Right lobe of liver (tissue), 4 donors: ENCODE measurements around the gene STAP2.

Source experiments
- CTCF ChIP-seq, 4 donors: fragments of 200-600 bp in 3 of 4; fragments of 450-650 bp in 1 of 4; IDR thresholded peaks; one replicate each; pipeline versions ENCODE4 v1.5.1 to v1.8.0; 2016 to 2022; ENCODE audit warnings: antibody characterized with exemption in 4 of 4, mild to moderate bottlenecking in 2 of 4
- POLR2A ChIP-seq: fragments of 450-650 bp; IDR thresholded peaks from one replicate; pipeline ENCODE4 v1.6.1; 2017; ENCODE audit warnings: antibody characterized with exemption, mild to moderate bottlenecking
- donor health status: DM: no; HTN: no; CAD: no.
- donor health status: DM: no; HTN: no; CAD: no.
- donor health status: DM: no; HTN: yes; CAD: no.

- no peak for TF ChIP-seq POLR2A
- no peak for TF ChIP-seq CTCF (IDR thresholded peaks at IDR 0.05)
These were observed 6.9 kb upstream of the STAP2 start for GRCh38 chr19:4345342-4346019.
